ENCODE data around the gene TMEM54.

The TMEM54 gene, protein sequence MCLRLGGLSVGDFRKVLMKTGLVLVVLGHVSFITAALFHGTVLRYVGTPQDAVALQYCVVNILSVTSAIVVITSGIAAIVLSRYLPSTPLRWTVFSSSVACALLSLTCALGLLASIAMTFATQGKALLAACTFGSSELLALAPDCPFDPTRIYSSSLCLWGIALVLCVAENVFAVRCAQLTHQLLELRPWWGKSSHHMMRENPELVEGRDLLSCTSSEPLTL

DNA sequence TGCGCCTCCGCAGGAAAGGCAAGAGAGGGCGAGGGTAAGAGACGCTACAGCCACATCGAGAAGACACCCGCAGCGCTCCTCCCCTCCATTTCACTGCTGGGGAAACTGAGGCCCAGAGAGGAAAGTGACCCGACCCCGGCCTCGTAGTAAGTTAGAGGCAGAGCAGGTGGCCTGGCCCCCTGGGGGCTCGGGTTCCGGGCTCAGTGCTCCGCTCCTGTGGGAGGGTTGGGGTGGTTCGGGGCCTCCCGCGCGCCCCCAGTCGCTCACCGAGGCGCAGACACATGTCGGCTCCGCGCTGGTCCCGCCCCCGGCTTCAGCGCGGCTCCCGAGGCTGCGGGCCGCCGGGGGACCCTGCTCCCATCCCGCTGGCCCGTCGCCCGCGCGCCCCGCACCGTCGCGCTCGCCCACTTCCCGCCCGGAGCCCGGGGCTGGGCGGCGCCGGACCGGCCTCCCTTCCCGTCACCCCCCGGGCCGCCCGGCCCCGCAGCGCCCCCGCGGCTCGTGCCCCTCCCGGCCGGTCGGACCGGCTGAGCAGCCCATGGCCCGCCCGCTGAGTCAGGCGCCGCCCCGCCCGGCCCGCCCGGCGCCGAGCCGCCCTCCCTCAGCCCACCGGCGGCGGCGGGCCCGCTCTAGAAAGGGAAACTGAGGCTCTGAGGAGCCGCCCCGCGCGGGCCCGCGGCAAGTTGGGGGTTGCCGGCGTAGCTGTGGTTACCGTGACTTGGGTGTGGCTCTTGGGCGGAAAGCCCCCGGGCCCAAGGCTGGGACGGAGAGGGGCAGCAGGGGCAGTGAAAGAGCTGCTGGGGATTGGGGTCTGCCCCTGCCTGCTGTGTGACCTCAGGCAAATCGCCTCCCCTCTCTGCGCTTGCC is at the start of gene TMEM54:
TMEM54 (minus strand) TSS at position 434 of the 867 bp plus-strand sequence; CDS start at position 283, 151 bp downstream.
- no peak for DNase-seq

DNA sequence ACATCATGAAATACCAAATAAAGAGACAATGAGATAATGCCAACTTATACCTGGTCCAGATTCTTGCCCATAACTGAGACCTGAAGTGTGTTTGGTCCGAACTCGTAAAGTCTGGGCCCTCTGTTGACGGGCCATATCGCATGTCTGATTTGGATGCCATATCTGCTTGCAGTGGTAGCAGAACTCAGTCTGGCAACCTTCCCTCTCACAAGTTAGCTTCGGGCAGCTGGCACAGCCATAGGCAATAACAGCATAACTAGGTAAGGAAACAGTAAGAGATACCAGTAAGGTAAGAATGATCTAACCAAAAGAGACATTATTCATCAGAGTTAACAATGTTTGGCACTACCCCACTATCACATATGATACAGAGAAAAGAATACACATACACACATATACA is 48.3 kb upstream of the TMEM54 start:
- no peak for DNase-seq

DNA sequence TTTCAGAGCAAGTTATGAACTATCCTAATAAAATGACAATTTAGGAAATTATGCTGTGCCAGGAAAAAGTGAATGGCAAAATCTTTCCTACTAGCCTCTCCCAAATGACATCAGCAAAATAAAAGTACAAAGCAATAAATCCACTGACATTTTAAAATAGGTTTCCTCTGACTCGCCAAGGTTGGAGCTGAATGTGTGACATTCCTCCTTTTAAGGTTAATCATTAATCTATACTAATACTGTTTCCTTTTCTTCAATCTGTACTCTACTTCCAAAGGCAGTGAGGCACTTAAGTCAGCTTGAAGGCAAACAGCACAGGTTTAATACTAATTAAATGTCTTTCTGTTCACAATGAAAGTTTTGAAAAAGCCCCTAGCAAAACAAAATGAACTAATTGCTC is 47.7 kb upstream of the TMEM54 start:
- DNase-seq = no peak

DNA sequence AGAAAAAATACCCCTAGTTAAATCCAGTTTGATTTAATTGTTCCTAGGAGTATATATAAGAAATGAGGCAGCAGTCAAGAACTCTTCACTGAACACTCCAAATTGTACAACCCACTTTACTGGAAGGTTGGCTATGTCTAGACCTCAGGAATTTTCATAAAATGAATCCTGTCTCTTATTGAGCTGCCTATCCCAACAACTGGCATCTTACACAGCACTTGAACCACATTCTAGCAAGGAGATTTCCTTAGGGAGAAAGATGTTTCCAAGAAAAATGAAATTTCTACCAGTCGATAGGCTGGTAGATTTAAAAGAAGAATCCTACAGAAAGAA is 47.2 kb upstream of the TMEM54 start:
- no peak for DNase-seq

DNA sequence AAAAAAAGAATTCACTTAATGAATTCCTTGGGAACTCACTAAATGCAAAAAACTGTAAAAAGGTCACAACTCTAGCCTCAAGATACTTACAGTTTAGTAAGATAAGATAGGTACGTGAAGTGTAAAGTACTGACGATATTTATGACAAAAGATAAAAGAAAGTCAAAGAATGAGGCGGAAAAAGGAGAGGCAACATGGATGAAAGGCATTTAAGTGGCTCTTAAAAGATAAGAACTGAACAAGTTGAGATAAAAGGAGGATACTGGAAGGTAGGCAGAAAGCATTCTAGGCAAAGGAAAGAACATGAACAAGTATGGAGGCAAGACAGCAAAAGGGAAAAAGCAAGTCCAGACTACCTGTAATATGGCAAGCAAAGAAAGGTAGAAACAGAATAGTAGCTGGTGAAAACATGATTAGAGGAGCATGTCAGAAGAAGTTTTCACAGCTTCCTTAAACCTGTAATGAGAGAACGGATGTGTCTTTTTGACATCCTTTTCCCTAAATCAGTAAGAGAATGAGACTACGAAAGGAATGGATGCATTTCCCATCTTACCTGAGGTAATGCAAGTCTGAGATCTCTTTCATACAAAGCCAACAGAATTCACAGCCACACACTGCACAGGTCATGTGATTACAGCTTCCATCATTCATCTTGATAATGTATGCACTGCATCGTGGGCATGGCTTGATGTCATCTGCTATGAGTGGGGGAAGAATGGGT is 46.6 kb upstream of the TMEM54 start:
- no peak for DNase-seq

DNA sequence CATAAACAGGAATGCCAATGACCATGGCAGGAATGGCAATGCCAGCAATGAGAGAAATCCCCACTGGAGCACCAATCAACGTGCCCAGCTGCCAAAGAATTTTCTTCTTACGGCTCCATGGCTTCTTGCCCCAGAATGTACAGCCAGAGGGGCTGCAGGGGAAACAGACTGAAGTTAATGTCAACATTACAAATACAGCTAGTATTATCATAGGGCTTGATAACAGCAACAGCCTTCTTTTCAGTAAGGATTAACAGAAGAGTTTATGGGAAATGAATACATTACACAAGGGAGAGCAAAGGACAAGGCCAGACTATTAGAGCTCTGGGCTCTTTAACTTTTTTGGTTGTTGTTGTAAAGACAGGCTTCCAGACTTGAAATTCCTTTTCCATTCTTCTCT is 45.2 kb upstream of the TMEM54 start:
- DNase-seq = no peak

DNA sequence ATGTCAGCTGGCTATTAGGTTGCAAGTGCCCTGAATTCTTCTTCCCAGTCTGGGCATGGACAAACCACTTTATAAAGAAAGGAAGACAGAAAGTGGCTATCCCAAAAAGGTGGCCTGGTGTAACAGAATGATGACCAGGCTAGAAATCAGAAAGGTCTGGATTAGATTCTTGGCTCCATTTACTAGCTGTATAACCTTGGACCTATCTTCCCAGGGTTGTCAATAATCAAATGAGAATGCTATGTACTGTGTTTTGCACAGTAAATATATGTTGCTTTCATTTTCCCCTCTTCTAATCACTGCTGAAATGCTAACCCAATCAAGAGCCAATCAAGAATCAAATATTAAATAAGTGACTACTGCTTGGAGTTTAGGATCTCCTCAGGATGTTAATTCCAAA is 43.0 kb upstream of the TMEM54 start:
- no peak for DNase-seq

DNA sequence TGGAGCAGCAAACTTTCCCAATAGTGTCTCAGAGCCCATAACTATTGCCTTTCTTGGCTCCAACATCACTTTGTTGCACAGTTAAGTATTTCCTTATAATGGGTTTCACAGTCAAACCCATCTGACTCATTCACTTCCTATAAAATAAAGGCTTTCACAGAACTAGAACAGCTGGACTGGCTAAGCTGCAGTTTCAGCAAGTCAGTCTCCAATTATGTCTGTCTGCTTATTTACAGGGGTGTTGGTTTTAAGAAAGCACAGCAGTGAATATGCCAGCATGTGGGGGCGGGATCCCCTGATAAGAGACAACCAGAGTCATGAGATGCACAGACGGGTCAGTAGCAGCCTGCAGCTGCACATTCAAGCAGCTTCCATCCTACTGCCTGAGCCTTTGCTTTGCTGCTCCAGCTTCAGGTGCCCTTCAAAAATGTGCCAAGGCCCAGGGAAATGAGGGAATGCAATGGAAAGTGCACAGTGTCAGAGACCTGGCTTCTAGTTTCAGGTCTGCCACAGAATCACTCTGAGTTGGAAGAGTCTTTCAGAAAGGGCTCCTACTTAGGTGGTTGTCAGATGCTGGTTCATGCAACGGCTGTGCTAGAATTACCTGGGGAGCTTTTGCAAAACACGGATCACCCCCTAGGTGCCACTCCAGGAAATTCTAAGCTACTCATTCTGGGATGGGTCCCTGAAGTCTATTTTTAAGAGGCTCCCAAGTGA is 38.6 kb upstream of the TMEM54 start:
- no peak for DNase-seq

DNA sequence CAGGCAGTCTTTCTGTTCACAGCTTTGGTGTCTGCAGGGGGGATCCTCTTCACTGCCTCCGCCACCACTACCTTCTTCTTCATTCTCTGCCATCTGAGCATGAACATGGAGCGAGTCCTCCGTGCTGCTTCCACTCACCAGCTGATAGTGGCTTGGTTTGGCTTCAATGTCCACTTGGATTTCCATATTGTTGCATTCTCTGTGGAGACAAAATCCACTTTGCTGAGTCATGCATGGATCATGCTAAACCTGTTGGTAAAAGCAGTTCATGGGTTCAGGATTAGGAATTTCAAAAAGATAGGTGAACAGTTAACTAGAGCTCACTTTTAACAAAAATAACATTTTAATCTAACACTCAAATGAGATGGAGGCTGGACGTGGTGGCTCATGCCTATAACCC is 35.9 kb upstream of the TMEM54 start:
- DNase-seq = no peak

DNA sequence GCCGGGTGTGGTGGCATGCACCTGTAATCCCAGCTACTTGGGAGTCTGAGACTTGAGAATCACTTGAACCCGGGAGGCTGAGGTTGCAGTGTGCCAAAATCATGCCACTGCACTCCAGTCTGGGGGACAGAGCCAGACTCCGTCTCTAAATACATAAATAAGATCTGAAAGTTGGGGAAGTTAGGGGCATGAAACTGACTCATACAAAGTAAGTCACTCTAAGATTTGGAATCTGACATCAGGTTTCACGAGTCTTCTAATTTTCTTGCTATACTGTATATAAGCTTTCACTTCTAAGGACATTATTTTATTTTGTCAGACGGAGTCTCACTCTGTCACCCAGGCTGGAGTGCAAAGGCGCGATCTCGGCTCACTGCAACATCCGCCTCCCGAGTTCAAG is 33.3 kb upstream of the TMEM54 start:
- no peak for DNase-seq

DNA sequence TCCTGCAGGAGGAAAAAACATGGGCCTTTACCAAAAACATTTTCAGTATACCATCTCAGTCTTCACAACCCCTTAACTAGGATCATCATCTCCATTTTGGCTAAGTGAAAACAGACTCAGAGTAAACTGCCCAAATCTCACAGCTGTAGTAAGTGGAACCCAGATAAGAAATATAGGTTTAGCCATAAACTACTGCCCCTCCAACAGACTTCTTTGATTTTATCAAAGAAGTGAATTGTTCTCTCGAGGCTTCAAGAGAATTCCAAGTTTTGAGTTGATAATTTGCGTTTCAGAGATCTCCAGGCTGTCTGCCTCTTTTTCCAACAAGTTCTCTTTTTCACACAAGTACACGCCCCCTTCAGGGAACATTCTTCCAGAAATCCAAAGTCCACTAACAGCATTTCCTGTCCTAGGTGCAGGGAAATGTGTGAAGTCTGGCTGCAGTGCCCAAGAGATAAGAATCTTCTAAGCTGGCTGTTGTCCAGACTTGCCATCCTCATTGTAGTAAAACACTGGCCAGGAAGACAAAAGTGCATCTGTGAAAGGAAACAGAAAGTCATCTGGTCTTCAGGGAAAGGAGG is 32.6 kb upstream of the TMEM54 start:
- DNase-seq = peak in 1 of 2 experiments; percentile 37

DNA sequence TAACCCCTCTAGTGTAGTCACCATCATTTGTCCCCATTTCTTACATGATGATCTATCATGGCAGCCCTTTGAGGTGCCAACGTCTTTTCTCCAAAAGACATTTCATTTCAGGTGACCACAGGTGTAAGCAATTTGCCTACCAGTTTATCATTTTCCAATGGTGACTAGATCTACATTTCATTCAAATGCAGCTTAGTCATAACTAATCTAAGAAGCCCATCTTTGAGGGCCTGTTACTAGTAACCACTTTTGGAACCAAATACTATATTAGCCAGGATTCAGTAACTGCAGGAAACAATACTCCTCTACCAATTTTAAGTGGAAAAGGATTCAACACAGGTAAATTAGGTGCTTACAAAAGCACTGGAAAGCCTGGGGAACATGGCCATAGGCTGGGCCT is 30.6 kb upstream of the TMEM54 start:
- no peak for DNase-seq

DNA sequence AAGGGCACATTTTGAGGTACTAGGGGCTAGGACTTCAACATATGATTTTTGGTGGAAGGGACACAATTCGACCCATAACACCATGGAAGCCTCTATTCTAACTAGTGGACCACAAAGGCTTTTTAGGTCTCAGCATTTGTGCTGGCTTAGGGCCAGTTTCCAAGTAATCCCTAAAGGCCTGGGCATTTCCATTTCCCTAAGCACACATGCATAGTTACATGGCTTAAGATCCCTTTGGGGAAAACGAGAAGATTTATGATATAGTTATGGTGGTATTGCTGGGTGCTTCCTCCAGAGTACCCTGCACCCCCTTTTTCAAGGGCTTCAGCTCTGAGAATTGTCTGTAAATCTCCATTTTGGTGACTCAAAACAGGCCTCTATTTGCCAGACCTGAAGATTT is 28.2 kb upstream of the TMEM54 start:
- DNase-seq = no peak

DNA sequence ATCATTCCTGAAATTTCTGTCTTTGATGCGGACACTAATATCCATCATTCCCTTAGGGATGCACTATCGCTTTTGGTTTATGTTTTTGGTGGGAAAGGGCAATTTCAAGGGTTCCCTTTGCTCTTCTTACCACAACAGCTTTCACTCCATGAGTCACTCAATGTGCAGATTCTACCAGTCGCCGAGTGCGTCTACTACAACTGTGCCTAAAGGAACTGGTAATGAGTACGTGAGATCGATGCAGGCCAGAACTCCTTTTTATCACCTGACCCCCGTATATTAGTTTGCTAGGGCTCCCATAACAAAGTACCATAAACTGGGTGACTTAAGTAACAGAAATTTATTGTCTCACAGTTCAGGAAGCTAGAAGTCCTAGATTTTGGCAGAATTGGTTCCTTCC is 27.5 kb upstream of the TMEM54 start:
- DNase-seq = no peak

DNA sequence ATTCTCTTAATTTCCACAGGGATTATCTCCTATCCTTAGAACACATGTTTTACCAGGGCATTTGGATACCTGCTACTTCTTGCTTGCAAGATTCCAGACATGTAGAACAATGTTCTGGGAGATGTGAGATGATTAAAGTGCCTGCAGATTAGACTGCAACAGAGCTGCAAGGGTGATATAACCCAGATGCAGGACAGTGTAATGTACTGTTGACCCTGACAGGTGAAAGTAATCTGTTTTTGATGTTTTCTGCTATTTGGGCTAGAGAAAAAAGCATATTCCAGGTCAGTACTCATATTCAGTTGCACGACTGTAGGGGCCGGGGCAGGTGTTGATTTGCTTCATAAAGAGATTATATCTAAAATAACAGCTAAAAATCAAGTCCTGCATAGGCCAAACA is 27.1 kb upstream of the TMEM54 start:
- DNase-seq = no peak

DNA sequence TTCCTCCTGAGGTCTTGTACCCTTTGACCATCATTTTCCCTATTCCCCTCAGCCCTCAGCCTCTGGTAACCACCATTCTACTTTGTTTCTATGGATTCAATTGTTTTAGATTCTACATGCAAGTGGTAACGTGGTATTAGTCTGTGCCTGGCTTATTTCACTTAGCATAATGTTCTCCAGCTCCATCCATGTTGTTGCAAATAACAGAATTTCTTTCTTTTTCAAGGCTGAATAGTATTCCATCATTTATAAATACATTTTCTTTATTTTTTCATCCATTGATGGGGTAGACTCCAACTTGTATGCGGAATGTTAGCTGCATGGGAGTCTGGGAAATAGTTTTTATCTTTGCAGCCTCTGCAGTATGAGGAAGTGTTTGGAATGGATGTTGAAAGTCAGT is 26.3 kb upstream of the TMEM54 start:
- DNase-seq = no peak

DNA sequence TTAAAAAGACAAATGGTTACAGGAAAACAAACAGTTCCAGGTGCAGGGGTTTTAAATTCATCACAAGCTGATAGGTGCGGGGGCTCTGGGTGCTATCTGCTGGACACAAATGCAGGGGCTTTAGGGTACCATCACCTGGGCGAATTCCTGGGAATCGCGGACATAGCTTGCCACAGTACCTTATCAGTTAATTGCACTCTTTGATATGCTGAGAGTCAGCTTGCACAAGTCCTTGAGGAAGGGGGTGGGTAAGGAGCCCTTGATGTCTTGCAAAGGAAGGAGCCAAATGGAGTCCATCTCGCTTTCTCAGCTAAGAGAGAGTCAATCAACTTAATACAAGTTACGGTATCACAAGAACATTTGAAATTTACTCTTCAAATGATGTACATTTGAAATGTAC is 25.4 kb upstream of the TMEM54 start:
- no peak for DNase-seq

DNA sequence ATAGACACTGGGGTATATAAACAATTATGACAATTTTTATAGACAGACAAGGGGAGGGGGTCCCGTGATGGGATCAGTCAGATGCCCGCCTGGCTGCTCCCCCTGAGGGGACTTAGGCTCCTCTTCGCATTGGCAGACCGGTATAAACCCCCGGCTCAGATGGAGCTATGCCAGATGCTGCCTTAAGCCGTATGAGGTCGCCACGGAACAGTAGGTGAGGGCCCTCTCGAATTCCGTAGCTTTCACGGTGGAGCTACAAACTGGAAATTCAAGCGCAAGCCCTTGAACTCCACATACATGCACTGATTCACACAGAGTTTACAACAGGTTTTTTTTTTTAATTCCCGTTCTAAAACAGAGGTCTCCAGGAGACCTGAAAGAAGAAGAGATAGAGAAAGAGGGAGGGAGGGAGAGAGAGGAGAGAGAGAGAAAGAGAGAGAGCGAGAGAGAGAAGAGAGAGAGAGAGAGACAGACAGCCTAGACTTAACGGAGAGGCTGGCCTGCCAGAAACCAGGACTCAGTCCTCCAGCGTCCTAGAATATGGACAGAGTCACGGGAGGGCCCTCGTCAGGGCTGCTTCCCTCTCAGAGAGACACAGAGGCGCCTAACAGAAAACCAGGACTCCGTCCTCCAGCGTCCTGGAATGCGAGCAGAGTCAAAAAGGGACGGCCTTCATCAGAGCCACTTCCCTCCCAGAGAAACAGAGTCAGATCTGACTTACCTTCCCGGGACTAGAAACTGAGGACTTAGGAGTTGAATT is 24.4 kb upstream of the TMEM54 start:
- no peak for DNase-seq

DNA sequence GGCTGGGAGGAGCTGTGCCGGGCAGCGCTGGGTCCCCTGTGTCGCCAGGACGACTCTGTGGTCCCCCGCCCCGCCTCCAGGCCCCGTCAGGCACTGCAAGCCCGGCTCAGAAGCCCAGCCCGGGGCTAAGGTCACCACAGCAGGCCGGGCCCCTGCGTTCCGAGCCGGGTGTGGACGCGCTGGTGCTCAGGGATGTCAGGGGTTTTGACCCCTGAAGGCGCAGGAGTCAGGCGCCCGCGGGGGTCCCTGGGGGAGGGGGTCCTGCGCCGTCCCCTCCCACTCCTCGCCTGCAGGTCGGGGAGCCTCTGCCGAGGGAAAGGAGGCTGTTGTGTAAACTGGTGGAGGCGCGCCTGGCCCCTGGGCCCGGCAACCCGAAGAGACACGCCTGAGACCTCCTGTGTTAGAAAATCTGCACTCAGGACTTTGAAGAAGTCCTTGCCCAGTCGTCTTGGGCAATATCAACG is 23.7 kb upstream of the TMEM54 start:
- DNase-seq = no peak

DNA sequence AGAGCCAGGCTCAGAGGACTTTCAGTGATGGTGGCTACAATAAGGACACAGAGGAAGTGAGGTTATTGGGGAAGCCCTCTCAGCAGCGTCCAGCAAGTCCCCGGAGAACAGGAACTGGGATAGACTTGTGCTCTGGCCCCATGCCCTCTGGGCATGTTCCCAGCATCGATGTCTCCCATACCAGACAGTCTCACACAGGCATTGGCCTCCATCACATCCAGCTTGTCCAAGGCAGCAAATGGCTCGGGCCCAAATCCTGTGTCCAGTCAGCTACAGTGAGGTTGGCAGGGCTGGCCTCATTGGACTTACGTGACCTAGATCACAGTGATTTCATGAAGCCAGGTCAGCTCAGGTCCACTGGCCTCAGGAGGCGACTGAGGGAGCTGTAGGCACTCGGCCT is 19.6 kb upstream of the TMEM54 start:
- DNase-seq = no peak

DNA sequence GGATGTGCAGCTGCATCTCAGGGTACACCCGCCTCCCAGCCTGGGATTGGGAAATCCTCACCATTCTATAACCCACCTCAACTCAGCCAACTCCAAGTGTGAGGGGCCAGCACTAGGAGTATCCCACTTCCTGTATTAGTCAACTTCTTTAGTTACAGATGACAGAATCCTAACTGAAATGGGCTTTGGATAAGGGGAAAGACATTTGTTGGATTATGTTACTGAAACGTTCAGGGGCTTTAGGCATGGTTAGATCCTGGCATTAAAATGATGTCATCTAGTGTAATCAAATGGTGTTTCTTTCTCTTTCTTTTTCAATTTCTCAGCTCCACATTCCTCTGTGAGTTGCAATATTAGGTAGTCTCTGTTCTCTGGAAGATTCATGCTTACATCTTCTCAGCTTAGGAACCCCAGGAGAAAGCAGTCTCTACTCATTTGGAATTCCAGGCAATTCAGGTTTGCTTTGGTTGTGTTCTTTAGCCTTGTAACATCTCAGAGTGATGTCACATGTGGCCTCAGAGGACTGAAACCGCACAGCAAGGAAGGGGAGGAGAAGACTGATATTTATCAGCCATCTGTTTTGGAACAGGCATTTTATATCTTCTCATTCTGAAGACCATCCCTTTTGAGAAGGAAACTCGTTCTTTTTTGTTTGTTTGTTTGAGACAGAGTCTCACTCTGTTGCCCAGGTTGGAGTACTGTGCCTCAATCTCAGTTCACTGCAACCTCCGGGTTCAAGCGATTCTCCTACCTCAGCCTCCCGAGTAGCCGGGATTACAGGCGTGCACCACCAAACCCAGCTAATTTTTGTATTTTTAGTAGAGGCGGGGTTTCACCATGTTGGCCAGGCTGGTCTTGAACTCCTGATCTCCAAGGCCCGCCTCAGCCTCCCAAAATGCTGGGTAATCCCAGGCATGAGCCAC is 18.9 kb upstream of the TMEM54 start:
- DNase-seq = no peak

Measured in SW 1271 (cell line).